ENCODE measurements around the gene GRB14.
A peak's percentile ranks its signal among the peaks of the same experiment; 100 is the strongest.

Gene GRB14

DNA sequence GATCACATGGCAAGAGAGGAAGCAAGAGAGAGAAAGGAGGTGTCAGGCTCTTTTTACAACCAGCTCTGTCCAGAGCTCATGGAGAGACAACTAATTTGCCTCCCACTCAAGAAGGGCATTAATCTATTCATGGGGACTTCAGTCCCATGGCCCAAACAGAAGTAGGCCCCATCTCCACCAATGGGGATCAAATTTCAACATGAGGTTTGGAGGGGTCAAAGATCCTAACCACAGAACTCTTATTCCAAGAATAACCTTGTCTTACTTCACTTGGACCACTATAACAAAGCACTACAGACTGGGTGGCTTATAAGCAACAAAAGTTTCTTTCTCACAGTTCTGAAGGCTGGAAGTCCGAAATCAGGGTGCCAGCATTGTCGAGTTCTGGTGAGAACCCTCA is 31.8 kb downstream of the GRB14 start:
- TF ChIP-seq, protein P1, sequence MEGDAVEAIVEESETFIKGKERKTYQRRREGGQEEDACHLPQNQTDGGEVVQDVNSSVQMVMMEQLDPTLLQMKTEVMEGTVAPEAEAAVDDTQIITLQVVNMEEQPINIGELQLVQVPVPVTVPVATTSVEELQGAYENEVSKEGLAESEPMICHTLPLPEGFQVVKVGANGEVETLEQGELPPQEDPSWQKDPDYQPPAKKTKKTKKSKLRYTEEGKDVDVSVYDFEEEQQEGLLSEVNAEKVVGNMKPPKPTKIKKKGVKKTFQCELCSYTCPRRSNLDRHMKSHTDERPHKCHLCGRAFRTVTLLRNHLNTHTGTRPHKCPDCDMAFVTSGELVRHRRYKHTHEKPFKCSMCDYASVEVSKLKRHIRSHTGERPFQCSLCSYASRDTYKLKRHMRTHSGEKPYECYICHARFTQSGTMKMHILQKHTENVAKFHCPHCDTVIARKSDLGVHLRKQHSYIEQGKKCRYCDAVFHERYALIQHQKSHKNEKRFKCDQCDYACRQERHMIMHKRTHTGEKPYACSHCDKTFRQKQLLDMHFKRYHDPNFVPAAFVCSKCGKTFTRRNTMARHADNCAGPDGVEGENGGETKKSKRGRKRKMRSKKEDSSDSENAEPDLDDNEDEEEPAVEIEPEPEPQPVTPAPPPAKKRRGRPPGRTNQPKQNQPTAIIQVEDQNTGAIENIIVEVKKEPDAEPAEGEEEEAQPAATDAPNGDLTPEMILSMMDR (IDR thresholded peaks at IDR 0.05; ENCODE audit: low read depth, low read length, missing control alignments): no peak
- no peak overlapping the region for H3K4me3 ChIP-seq (ENCODE audit: low read depth, low read length)
- in situ Hi-C loops (cut with HindIII; ENCODE audit: low sequenced_read_pairs): no loop called here
- DNase-seq (ENCODE audit: low read depth): peak; percentile 49

DNA sequence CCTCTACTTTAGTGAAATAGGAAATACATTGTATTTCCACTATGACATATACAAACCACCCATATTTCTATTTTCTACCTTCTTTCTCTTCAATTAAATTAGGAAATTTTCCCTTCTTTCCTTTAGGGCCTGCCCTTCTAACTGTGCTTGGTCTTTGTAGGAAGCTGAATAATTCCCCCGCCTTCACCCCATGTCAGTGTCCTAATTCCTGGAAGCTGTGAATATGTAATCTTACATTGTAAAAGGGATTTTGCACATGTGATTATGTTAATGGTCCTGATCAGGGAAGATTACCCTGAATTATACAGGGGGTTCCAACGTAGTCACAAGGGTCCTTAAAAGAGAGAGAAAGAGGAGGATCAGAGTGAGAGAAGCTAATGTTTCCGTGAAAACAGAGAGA is 40.2 kb downstream of the GRB14 start:
- in situ Hi-C loops (cut with HindIII; ENCODE audit: low sequenced_read_pairs): no loop called here
- TF ChIP-seq, protein P1 (IDR thresholded peaks at IDR 0.05; ENCODE audit: low read depth, low read length, missing control alignments): no peak
- H3K4me3 ChIP-seq (ENCODE audit: low read depth, low read length): no peak overlapping the region
- DNase-seq (ENCODE audit: low read depth): no peak

DNA sequence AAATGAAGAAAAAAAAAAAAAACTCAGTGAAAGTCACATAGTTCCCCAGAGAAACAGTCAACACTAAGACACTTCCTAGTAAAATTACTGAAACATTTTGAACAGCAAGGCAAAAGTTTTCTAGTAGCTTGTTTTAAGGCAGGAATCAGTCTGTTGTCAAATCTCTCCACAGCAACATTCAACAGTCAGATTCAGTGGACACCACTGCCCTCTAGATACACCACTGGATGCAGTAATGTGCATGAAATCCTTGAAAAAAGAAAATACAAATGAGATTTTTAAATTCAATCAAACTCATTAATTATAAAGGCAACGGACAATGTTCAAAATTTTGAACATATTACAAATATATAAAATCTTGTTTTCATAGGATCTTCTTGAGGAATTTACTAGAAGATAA is 46.4 kb downstream of the GRB14 start:
- DNase-seq (ENCODE audit: low read depth): no peak
- no peak overlapping the region for H3K4me3 ChIP-seq (ENCODE audit: low read depth, low read length)
- TF ChIP-seq, protein P1 (IDR thresholded peaks at IDR 0.05; ENCODE audit: low read depth, low read length, missing control alignments): no peak
- in situ Hi-C loops (cut with HindIII; ENCODE audit: low sequenced_read_pairs): no loop called here

DNA sequence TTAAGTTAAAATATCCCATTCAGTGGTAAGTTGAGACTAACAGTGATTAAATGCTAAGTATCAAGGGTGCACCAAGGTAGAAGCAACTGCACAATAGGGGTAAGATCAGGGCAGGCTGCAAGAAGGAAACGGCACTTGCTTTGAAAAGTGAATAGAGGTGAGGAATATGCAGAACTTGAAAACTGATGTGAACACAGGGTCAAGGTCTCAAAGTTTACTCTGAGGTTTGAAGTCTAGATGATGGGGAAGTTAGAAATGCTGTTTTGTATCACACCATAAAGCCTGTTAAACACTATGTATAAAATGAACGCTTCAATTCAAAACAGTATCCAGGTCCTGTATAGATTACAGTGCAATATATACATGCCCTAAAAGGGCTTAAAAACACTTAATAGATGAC is 50.8 kb downstream of the GRB14 start:
- no peak for DNase-seq (ENCODE audit: low read depth)
- in situ Hi-C loops (cut with HindIII; ENCODE audit: low sequenced_read_pairs): no loop called here
- TF ChIP-seq, protein P1 (IDR thresholded peaks at IDR 0.05; ENCODE audit: low read depth, low read length, missing control alignments): no peak
- H3K4me3 ChIP-seq (ENCODE audit: low read depth, low read length): no peak overlapping the region

DNA sequence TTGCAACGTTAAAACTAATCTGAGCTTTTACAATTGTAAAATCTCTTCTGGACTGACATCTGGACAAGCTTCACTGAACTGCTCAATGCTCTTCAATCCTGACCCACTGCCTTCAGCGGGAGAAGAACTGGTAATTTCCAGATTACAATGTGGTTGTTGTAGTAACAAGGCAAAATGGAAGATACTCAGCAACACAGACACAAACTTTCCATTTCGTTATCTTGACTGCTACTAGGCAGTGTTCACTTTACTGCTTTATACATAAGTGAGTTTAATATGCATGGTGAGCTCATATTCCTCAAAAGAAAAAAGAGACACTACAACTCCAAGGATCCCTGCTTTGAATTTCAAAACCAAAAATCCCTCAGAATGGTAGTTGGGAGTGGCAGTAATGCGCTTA is 51.9 kb downstream of the GRB14 start:
- H3K4me3 ChIP-seq (ENCODE audit: low read depth, low read length): no peak overlapping the region
- no peak for DNase-seq (ENCODE audit: low read depth)
- TF ChIP-seq, protein P1 (IDR thresholded peaks at IDR 0.05; ENCODE audit: low read depth, low read length, missing control alignments): no peak
- in situ Hi-C loops (cut with HindIII; ENCODE audit: low sequenced_read_pairs): no loop called here

DNA sequence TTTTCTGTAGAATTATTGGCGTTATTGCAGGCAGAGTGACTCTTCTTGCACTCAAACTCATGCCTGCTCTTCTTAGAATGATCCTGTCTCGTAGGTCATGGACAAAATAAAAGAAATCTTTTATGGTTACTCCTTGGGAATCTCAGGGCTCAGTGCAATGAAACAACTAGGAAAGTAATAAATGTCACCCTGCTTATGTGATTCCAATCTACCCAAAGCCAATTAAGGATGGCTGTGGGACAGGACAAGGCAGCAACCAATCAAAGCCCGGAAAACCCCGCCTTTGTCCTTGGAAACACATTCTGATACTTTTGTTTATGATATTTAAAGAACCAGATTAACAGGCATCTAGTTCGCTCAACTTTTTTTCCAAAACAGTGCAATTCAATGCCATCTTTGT is 53.0 kb downstream of the GRB14 start:
- no peak overlapping the region for H3K4me3 ChIP-seq (ENCODE audit: low read depth, low read length)
- no peak for DNase-seq (ENCODE audit: low read depth)
- in situ Hi-C loops (cut with HindIII; ENCODE audit: low sequenced_read_pairs): no loop called here
- TF ChIP-seq, protein P1 (IDR thresholded peaks at IDR 0.05; ENCODE audit: low read depth, low read length, missing control alignments): no peak
